Measurements from ENCODE around the gene CCDC194.

Gene CCDC194

DNA sequence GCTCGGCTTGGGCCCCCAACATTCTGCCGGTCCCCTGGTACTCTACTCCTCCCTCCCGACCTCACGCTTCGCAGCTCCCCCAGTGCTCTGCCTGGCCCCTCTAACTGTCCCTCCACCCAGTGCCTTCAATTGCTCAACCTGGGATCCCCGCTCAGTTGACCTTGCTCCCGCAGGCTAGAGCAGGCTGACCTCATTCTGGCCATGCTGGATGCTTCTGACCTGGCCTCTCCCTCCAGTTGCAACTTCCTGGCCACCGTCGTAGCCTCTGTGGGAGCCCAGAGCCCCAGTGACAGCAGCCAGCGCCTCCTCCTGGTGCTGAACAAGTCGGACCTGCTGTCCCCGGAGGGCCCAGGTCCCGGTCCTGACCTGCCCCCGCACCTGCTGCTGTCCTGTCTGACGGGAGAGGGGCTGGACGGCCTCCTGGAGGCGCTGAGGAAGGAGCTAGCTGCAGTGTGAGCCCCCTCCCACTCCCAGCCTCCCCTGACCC is 53.1 kb downstream of the CCDC194 start:
- DNase-seq (ENCODE audit: extremely low spot score, insufficient read length, low read depth) (no peak), FAIRE-seq (no peak)

Measured in GM18507 (cell line).